Left lobe of liver (tissue), 2 donors: ENCODE results near the gene SEPTIN5. TPM values are rescaled to one million over a fixed set of nuclear protein-coding genes. Genes with fewer than 3 reads are reported as not detected.
"Not testable (repeated sequence)": the region's sequence is repeated elsewhere in the genome, so short reads cannot be mapped to it uniquely, and the experiment has no call there.

ENCODE experiments used
- ATAC-seq: fragments of 200-7000 bp; cut with Tn5 transposase; one replicate; pipeline ENCODE4 v1.9.1; 2020; ENCODE audit warnings: mild to moderate bottlenecking, moderate library complexity
- DNase-seq: peaks from one replicate; pipeline ENCODE4 v3.0.0-alpha.2; 2020; ENCODE audit warnings: low spot score
- total RNA-seq: library from RNA; stranded (reverse); gene quantifications from one replicate; pipeline ENCODE4 v1.2.1, GENCODE V29; 2021
- donor health status: DM: no; HTN: no; CAD: no; lungs with moderate emphysema.
- donor health status: DM: no; HTN: yes; CAD: no.

SEPTIN5 gene
- total RNA-seq, 1 donor from 2014 or later, result 1.1 TPM

GRCh38 chr22:19719050-19719482 is 4.8 kb downstream of the SEPTIN5 start:
- no peak for DNase-seq
- ATAC-seq, result no peak

GRCh38 chr22:19719488-19720021 is 5.3 kb downstream of the SEPTIN5 start:
- ATAC-seq (no peak), DNase-seq (no peak)

- no peak for DNase-seq
- no peak for ATAC-seq
These were observed 6.0 kb downstream of the SEPTIN5 start for GRCh38 chr22:19720150-19720827.

- DNase-seq (no peak), ATAC-seq (no peak)
These were observed 6.7 kb downstream of the SEPTIN5 start for GRCh38 chr22:19720999-19721329.

GRCh38 chr22:19721330-19722177 is 7.3 kb downstream of the SEPTIN5 start:
- ATAC-seq (no peak), DNase-seq (no peak)

DNA sequence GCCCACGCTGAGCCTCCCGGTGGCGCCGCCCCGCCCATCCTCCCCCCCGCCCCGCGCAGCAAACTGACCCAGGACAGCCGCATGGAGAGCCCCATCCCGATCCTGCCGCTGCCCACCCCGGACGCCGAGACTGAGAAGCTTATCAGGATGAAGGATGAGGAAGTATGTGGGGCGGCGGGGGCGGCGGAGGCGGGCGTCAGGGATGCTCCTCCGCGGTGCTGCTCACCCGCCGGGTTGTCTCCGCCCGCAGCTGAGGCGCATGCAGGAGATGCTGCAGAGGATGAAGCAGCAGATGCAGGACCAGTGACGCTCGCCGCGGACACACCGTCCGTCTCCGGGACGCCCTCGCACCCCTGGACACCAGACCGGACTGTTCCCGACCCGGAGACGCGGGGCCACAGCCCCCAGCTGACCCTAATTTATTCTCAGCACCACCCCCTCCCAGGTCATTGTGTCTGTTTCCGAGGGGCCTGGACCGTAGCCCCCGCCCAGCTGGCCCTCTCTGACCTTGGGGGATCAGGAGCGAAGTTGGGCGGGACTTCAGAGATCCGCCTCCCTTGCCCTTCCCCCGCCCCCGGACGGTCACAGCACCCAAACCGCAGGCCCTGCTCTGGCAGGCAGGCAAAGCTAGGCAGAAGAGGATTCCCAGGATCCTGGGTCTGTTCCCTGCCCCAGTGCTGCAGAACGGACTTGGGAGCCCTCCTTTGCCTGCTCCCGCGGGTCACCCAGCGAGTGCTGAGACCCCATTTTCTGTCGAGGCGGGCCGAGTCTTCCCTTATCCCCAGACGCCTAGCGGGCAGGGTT is 8.1 kb downstream of the SEPTIN5 start:
- DNase-seq, result no peak
- no peak for ATAC-seq

- no peak for DNase-seq
- no peak for ATAC-seq
These were observed 8.6 kb downstream of the SEPTIN5 start for GRCh38 chr22:19722982-19723231.

DNA sequence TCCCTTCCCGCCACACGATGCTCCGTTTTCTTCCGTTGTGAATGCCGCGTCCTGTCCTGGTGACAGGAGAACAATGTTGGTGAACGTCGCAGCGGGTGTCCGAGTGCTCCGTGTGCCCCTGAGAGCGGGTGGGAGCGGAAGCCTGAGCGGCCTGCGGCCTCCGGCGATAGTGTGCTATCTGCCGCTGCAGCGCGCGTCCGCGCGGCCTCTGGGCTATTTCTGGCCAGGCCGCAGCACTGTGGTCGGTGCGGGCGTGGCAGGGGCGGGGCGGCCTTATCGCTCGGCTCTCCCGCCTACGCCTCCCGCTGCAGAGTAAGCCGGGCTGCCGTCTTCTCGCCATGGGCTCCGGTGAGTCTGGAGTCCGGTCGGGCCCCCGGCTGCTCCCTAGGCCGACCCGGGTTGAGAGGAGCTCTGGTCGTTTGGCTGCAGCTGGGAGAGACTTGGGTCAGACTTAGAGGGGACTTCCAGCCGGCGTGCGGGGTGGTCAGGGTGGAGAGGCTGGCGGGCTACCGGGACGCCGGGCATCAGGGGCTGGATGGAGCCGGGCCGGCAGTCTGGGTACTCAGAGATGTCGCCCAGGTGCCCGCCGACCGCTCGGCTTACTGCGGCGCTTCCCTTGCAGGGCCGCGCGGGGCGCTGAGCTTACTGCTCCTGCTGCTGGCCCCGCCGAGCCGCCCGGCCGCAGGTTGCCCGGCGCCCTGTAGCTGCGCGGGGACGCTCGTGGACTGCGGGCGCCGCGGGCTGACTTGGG is 9.1 kb downstream of the SEPTIN5 start, which contains the start of gene GP1BB:
Gene GP1BB, plus strand, starts transcription at position 308 of the 751 bp plus-strand sequence. Its CDS starts 31 bp downstream, at position 339.
- no peak for DNase-seq
- ATAC-seq, result peak; percentile 82

GRCh38 chr22:19723983-19724827 is 9.9 kb downstream of the SEPTIN5 start:
- DNase-seq (no peak), ATAC-seq (peak; percentile 37)

- DNase-seq (no peak), ATAC-seq (no peak)
These were observed 10.8 kb downstream of the SEPTIN5 start for GRCh38 chr22:19724927-19725661.

DNA sequence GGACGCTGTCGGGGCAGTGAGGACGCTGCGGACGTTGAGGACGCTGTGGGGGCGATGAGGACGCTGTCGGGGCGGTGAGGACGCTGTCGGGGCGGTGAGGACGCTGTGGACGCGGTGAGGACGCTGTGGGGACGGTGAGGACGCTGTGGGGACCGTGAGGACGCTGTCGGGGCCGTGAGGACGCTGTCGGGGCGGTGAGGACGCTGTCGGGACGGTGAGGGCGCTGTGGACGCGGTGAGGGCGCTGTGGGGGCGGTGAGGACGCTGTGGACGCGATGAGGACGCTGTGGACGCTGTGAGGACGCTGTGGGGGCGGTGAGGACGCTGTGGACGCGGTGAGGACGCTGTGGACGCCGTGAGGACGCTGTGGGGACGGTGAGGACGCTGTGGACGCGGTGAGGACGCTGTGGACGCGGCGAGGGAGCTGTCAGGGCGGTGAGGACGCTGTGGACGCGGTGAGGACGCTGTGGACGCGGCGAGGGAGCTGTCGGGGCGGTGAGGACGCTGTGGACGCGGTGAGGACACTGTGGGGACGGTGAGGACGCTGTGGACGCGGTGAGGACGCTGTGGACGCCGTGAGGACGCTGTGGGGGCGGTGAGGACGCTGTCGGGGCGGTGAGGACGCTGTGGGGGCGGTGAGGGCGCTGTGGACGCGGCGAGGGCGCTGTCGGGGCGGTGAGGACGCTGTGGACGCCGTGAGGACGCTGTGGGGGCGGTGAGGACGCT is 11.9 kb downstream of the SEPTIN5 start:
- DNase-seq, ATAC-seq: not testable (repeated sequence)

- no peak for ATAC-seq
- no peak for DNase-seq
These were observed 13.2 kb downstream of the SEPTIN5 start for GRCh38 chr22:19727310-19728150.

- DNase-seq (no peak), ATAC-seq (no peak)
These were observed 14.0 kb downstream of the SEPTIN5 start for GRCh38 chr22:19728271-19728670.

DNA sequence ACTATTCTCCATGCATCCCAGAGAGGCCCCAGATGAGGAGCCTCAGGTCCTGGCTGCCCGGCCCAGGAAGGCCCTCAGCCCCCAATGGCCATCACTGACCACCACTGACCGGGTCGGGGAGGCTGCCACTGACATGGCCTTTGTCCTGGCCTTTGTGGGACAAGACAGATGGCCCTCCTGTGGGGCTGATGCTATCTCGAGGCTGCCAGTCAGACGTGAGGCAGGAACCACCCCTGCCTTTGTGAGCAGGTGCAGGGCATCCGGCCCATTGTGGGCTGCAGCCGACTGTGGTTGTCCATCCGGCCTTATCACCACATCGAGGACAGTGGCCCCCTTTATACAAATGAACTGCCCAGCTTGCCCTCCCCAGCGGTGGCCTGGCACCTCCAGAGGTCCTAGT is 14.5 kb downstream of the SEPTIN5 start:
- DNase-seq (no peak), ATAC-seq (no peak)

GRCh38 chr22:19729507-19729906 is 15.2 kb downstream of the SEPTIN5 start:
- DNase-seq (no peak), ATAC-seq (no peak)

- no peak for ATAC-seq
These were observed 15.9 kb downstream of the SEPTIN5 start for GRCh38 chr22:19730198-19730597.

GRCh38 chr22:19730655-19731360 is 16.5 kb downstream of the SEPTIN5 start:
- DNase-seq, result peak; percentile 80
- ATAC-seq, result peak; percentile 95

More at GRCh38 chr22:19730198-19730597, 15.9 kb downstream of the SEPTIN5 start:
- DNase-seq, result no peak
